Germinal center (tissue), 1 donor: ENCODE results near the gene DHFR.
"Not testable (repeated sequence)": the region's sequence is repeated elsewhere in the genome, so short reads cannot be mapped to it uniquely, and the experiment has no call there.

Experiments
- DNase-seq: peaks from one replicate; pipeline ENCODE4 v3.0.0; 2012; ENCODE audit warnings: mixed read lengths, low spot score

Gene DHFR

GRCh38 chr5:80654391-80655230, at the start of gene DHFR, which contains the start of gene MSH3:
DHFR (minus strand) TSS chr5:80654983; CDS start chr5:80654489, 494 bp downstream.
MSH3 (plus strand) TSS chr5:80654652; CDS start chr5:80654728, 76 bp downstream.
- DNase-seq = peak; percentile 95

GRCh38 chr5:80704221-80704620, 49.4 kb upstream of the DHFR start:
- no peak for DNase-seq

- DNase-seq = no peak
Measured at GRCh38 chr5:80703747-80704146, 49.0 kb upstream of the DHFR start.

GRCh38 chr5:80703291-80703690, 48.5 kb upstream of the DHFR start:
- DNase-seq = no peak

GRCh38 chr5:80701597-80701996, 46.8 kb upstream of the DHFR start:
- DNase-seq = no peak

GRCh38 chr5:80698369-80698768, 43.6 kb upstream of the DHFR start:
- no peak for DNase-seq

GRCh38 chr5:80697100-80697499, 42.3 kb upstream of the DHFR start:
- no peak for DNase-seq

GRCh38 chr5:80696450-80696849, 41.7 kb upstream of the DHFR start:
- DNase-seq = no peak

GRCh38 chr5:80695666-80696065, 40.9 kb upstream of the DHFR start:
- DNase-seq = no peak

GRCh38 chr5:80689627-80690026, 34.8 kb upstream of the DHFR start:
- DNase-seq = no peak

- no peak for DNase-seq
Measured at GRCh38 chr5:80688648-80689420, 34.1 kb upstream of the DHFR start.

- DNase-seq = no peak
Measured at GRCh38 chr5:80686757-80687156, 32.0 kb upstream of the DHFR start.

GRCh38 chr5:80676706-80677105, 21.9 kb upstream of the DHFR start:
- no peak for DNase-seq

GRCh38 chr5:80672140-80672736, 17.5 kb upstream of the DHFR start:
- peak; percentile 58 for DNase-seq

GRCh38 chr5:80668016-80668969, 13.5 kb upstream of the DHFR start:
- peak; percentile 71 for DNase-seq

- no peak for DNase-seq
Measured at GRCh38 chr5:80667384-80667783, 12.6 kb upstream of the DHFR start.

- no peak for DNase-seq
Measured at GRCh38 chr5:80665057-80665456, 10.3 kb upstream of the DHFR start.

- DNase-seq = no peak
Measured at GRCh38 chr5:80662108-80662507, 7.3 kb upstream of the DHFR start.

GRCh38 chr5:80660661-80661060, 5.9 kb upstream of the DHFR start:
- not testable (repeated sequence) for DNase-seq

GRCh38 chr5:80659106-80659505, 4.3 kb upstream of the DHFR start:
- no peak for DNase-seq

GRCh38 chr5:80656425-80656824, 1.6 kb upstream of the DHFR start:
- no peak for DNase-seq
